Gastroesophageal sphincter (tissue), 4 donors: ENCODE results near the gene KLF14. TPM values are rescaled to one million over a fixed set of nuclear protein-coding genes. Genes with fewer than 3 reads are reported as not detected.
"Not testable (repeated sequence)": the region's sequence is repeated elsewhere in the genome, so short reads cannot be mapped to it uniquely, and the experiment has no call there.

ENCODE experiments used
- ATAC-seq: fragments of 150-250 bp; one replicate; pipeline ENCODE4 v1.9.1; 2016; ENCODE audit warnings: mild to moderate bottlenecking, moderate library complexity
- H3K27ac ChIP-seq, 4 donors: fragments of 200-600 bp; sonication (generic) in 3 of 4; 1 replicate in 3 of 4; 2 replicates in 1 of 4; pipeline ENCODE4 v1.5.1; 2016 to 2019
- H3K27me3 ChIP-seq: fragments of 200-600 bp; sonication (generic); one replicate; pipeline ENCODE4 v1.5.1; 2019
- H3K36me3 ChIP-seq, 2 donors: fragments of 200-600 bp; sonication (generic); one replicate each; pipeline ENCODE4 v1.5.1; 2019; ENCODE audit warnings: control low read depth in 1 of 2
- H3K4me1 ChIP-seq, 3 donors: fragments of 200-600 bp; sonication (generic); 1 replicate in 2 of 3; 2 replicates in 1 of 3; pipeline ENCODE4 v1.5.1; 2016 to 2019; ENCODE audit warnings: control low read depth in 2 of 3
- H3K4me3 ChIP-seq, 2 donors: fragments of 200-600 bp; sonication (generic); one replicate each; pipeline ENCODE4 v1.5.1; 2019; ENCODE audit warnings: mild to moderate bottlenecking in 1 of 2, moderate library complexity in 1 of 2
- H3K9me3 ChIP-seq, 3 donors: fragments of 200-600 bp; sonication (generic); one replicate each; pipeline ENCODE4 v1.5.1; 2017 to 2019; ENCODE audit warnings: control low read depth in 2 of 3
- CTCF ChIP-seq, 4 experiments: fragments of 200-600 bp in 2 of 4; fragments of 450-650 bp in 2 of 4; sonication (generic) in 1 of 4; IDR thresholded peaks; one replicate each; pipeline ENCODE4 v1.5.1; 2017 to 2019; ENCODE audit warnings: antibody characterized with exemption in 4 of 4, mild to moderate bottlenecking in 2 of 4, moderate library complexity in 2 of 4
- EP300 ChIP-seq: sonication (generic); formaldehyde crosslinking; IDR thresholded peaks from one replicate; pipeline ENCODE4 v1.6.1; 2017; ENCODE audit warnings: antibody characterized with exemption, mild to moderate bottlenecking
- POLR2A ChIP-seq, 2 donors: fragments of 450-650 bp; IDR thresholded peaks; one replicate each; pipeline ENCODE4 v1.6.1; 2017; ENCODE audit warnings: antibody characterized with exemption in 2 of 2, mild to moderate bottlenecking in 2 of 2, moderate library complexity in 1 of 2
- POLR2AphosphoS5 ChIP-seq: sonication (generic); formaldehyde crosslinking; IDR thresholded peaks from one replicate; pipeline ENCODE4 v1.6.1; 2017; ENCODE audit warnings: antibody characterized with exemption
- WGBS, 2 donors: methylation state at CpG; one replicate each; pipeline ENCODE4 v1.1.5; 2018; ENCODE audit warnings: low coverage in 1 of 2; 5-methylcytosine and 5-hydroxymethylcytosine counted together
- total RNA-seq, 4 donors: library from RNA; depleted of rRNA; stranded (reverse); fragments of >200 nt; gene quantifications; one replicate each; pipeline ENCODE4 v1.1.0, GENCODE V29; 2016

The KLF14 gene
- total RNA-seq, 4 donors from 2014 or later: 0.08 to 0.16 TPM; not detected in 2

GRCh38 chr7:130699686-130700085, 34.3 kb downstream of the KLF14 start:
- ATAC-seq: no peak
- TF ChIP-seq EP300 (no peak), CTCF (IDR thresholded peaks at IDR 0.05) (no peak), POLR2A (IDR thresholded peaks at IDR 0.05) (no peak), POLR2AphosphoS5 (no peak)
- 61 to 73% methylated on average over 4 of the region's 4 CpGs for WGBS, 2 donors
- Histone ChIP-seq H3K4me3 (no peak overlapping the region), H3K27me3 (no peaks in the 10 kb centered on the region), H3K9me3 (no peaks in the 10 kb centered on the region), H3K27ac (no peak overlapping the region), H3K36me3 (no peaks in the 10 kb centered on the region), H3K4me1 (no peaks in the 10 kb centered on the region)

GRCh38 chr7:130697820-130698219, 36.2 kb downstream of the KLF14 start:
- H3K4me1 ChIP-seq: no peaks in the 10 kb centered on the region
- no peak overlapping the region for H3K27ac ChIP-seq
- TF ChIP-seq CTCF (IDR thresholded peaks at IDR 0.05) (no peak), POLR2AphosphoS5 (no peak), EP300 (no peak), POLR2A (IDR thresholded peaks at IDR 0.05) (no peak)
- no peaks in the 10 kb centered on the region for H3K27me3 ChIP-seq
- no peak for ATAC-seq
- no peaks in the 10 kb centered on the region for H3K36me3 ChIP-seq
- H3K4me3 ChIP-seq: no peak overlapping the region
- 58 to 61% methylated on average over 2 of the region's 2 CpGs for WGBS, 2 donors
- no peaks in the 10 kb centered on the region for H3K9me3 ChIP-seq

- no peak for ATAC-seq
- Histone ChIP-seq H3K36me3 (no peaks in the 10 kb centered on the region), H3K4me1 (no peaks in the 10 kb centered on the region), H3K27ac (no peak overlapping the region), H3K27me3 (no peaks in the 10 kb centered on the region), H3K9me3 (no peaks in the 10 kb centered on the region), H3K4me3 (no peak overlapping the region)
- WGBS, 2 donors: 49 to 56% methylated on average over 2 of the region's 2 CpGs
- TF ChIP-seq POLR2A (IDR thresholded peaks at IDR 0.05): no peak
- TF ChIP-seq CTCF (IDR thresholded peaks at IDR 0.05): peak in 1 of 4 experiments; percentile 28
Measured at GRCh38 chr7:130695840-130696239, 38.2 kb downstream of the KLF14 start.

- 77 to 100% methylated on average over 1 of the region's 1 CpG for whole genome bisulfite sequencing, 2 donors
Measured at GRCh38 chr7:130692396-130692795, 41.6 kb downstream of the KLF14 start.

GRCh38 chr7:130689683-130690082, 44.3 kb downstream of the KLF14 start:
- no peak for ATAC-seq
- WGBS, 2 donors: 80 to 100% methylated on average over 1 of the region's 1 CpG

More at GRCh38 chr7:130692396-130692795, 41.6 kb downstream of the KLF14 start:
- not testable (repeated sequence) for H3K27ac ChIP-seq, H3K36me3 ChIP-seq, H3K27me3 ChIP-seq, H3K4me3 ChIP-seq, H3K4me1 ChIP-seq, ATAC-seq
- peaks cover 0 to 10% (median 0%) of the 10 kb centered on the region in 3 donors for H3K9me3 ChIP-seq

More at GRCh38 chr7:130689683-130690082, 44.3 kb downstream of the KLF14 start:
- H3K9me3 ChIP-seq: peaks cover 0 to 10% (median 0%) of the 10 kb centered on the region in 3 donors
- H3K27ac ChIP-seq: no peak overlapping the region
- H3K27me3 ChIP-seq: no peaks in the 10 kb centered on the region
- TF ChIP-seq POLR2AphosphoS5 (no peak), CTCF (IDR thresholded peaks at IDR 0.05) (no peak), EP300 (no peak), POLR2A (IDR thresholded peaks at IDR 0.05) (no peak)
- H3K4me3 ChIP-seq: no peak overlapping the region
- no peaks in the 10 kb centered on the region for H3K4me1 ChIP-seq
- no peaks in the 10 kb centered on the region for H3K36me3 ChIP-seq
